HCT116 (cell line): Measurements from ENCODE around the gene SHMT1. TPM values are rescaled to one million over a fixed set of nuclear protein-coding genes. Genes with fewer than 3 reads are reported as not detected.
"Not testable (repeated sequence)": the region's sequence is repeated elsewhere in the genome, so short reads cannot be mapped to it uniquely, and the experiment has no call there.

Experiments used
- ATAC-seq: fragments of 200-7000 bp; cut with Tn5 transposase; 2 replicates; pipeline ENCODE4 v1.9.1; 2020; ENCODE audit warnings: mild to moderate bottlenecking, moderate library complexity
- BruUV-seq: library from RNA; stranded (reverse); fragments of 400-500 nt; replicated peaks from 2 replicates; lab custom pipeline; 2021; lab: Mats Ljungman, UMichigan
- CTCF ChIA-PET: fragments of 300-600 bp; sonication (Branson Sonifier 250); formaldehyde crosslinking; loops from one replicate; lab custom pipeline; 2021; ENCODE audit warnings: antibody characterized with exemption; lab: Charles Lee
- POLR2A ChIA-PET: fragments of 300-600, 350-600 bp; sonication (Branson Sonifier 250); formaldehyde crosslinking; loops from one replicate; lab custom pipeline; 2021; ENCODE audit warnings: antibody characterized with exemption; lab: Charles Lee
- RAD21 ChIA-PET, 2 experiments: fragments of 300-600 bp; sonication (Branson Sonifier 250); formaldehyde crosslinking; loops; one replicate each; lab custom pipeline; 2023; ENCODE audit warnings: low total read pairs in 2 of 2; ENCODE audit not compliant: uncharacterized antibody in 2 of 2, unreplicated experiment in 2 of 2, low non-redundant PET in 1 of 2; lab: Charles Lee
- DNase-seq: peaks from one replicate; pipeline ENCODE4 v3.0.0-alpha.2; 2010; ENCODE audit warnings: low read depth, low spot score
- H2AFZ ChIP-seq: fragments of 200-600 bp; shearing (Covaris generic), sonication (generic); 2 replicates; pipeline ENCODE4 v1.6.1; 2017; ENCODE audit warnings: low read depth, mixed run types, mixed read lengths, antibody characterized with exemption, low read length; ENCODE audit not compliant: poor library complexity, severe bottlenecking
- H3K27ac ChIP-seq: 2 replicates; pipeline ENCODE4 v1.5.1; 2012; ENCODE audit warnings: low read depth, low read length
- H3K27me3 ChIP-seq: fragments of 200-600 bp; sonication (generic); 2 replicates; pipeline ENCODE4 v1.6.1; 2016; ENCODE audit warnings: mixed run types, low read length, mixed read lengths; ENCODE audit not compliant: insufficient read depth
- H3K36me3 ChIP-seq, 2 experiments: fragments of 200-500 bp in 1 of 2; fragments of 200-600 bp in 1 of 2; sonication (Bioruptor generic) in 1 of 2; sonication (generic) in 1 of 2; 2 replicates each; pipeline versions ENCODE4 v1.5.1 to v1.6.1; 2014 to 2016; ENCODE audit warnings: low read length in 2 of 2, inconsistent platforms in 1 of 2, mixed read lengths in 1 of 2, mixed run types in 1 of 2; ENCODE audit not compliant: insufficient read depth in 2 of 2, control insufficient read depth in 1 of 2
- H3K4me1 ChIP-seq, 2 experiments: fragments of 200-600 bp in 1 of 2; sonication (generic) in 1 of 2; 2 replicates each; pipeline versions ENCODE4 v1.5.1 to v1.6.1; 2012 to 2017; ENCODE audit warnings: low read length in 2 of 2, inconsistent platforms in 1 of 2, mild to moderate bottlenecking in 1 of 2, mixed read lengths in 1 of 2, mixed run types in 1 of 2, moderate library complexity in 1 of 2; ENCODE audit not compliant: insufficient read depth in 2 of 2, control insufficient read depth in 1 of 2
- H3K4me2 ChIP-seq: fragments of 200-600 bp; sonication (generic); 2 replicates; pipeline ENCODE4 v1.6.1; 2017; ENCODE audit warnings: mixed run types, low read length, mixed read lengths
- H3K4me3 ChIP-seq, 2 experiments: fragments of 200-600 bp in 1 of 2; sonication (generic) in 1 of 2; replicated peaks in 1 of 2; 2 replicates each; pipeline ENCODE4 v1.5.1; 2011 to 2016; ENCODE audit warnings: low read length in 2 of 2, control low read depth in 1 of 2, low read depth in 1 of 2, mild to moderate bottlenecking in 1 of 2, mixed read lengths in 1 of 2, mixed run types in 1 of 2
- H3K79me2 ChIP-seq: fragments of 200-600 bp; sonication (generic); 2 replicates; pipeline ENCODE4 v1.6.1; 2017; ENCODE audit warnings: mild to moderate bottlenecking, mixed run types, low read length, moderate library complexity, mixed read lengths; ENCODE audit not compliant: insufficient read depth
- H3K9ac ChIP-seq: fragments of 200-600 bp; sonication (generic); 2 replicates; pipeline ENCODE4 v1.6.1; 2016; ENCODE audit warnings: low read length, mixed read lengths
- H3K9me2 ChIP-seq: fragments of 200-600 bp; sonication (generic), shearing (Covaris generic); 2 replicates; pipeline ENCODE4 v1.6.1; 2017; ENCODE audit warnings: mixed run types, mild to moderate bottlenecking, moderate library complexity; ENCODE audit not compliant: insufficient read depth
- H3K9me3 ChIP-seq, 2 experiments: fragments of 200-500 bp in 1 of 2; fragments of 200-600 bp in 1 of 2; sonication (Bioruptor generic) in 1 of 2; sonication (generic) in 1 of 2; 2 replicates each; pipeline ENCODE4 v1.6.1; 2014 to 2017; ENCODE audit warnings: low read length in 2 of 2, mixed read lengths in 2 of 2, inconsistent platforms in 1 of 2, low read depth in 1 of 2, mild to moderate bottlenecking in 1 of 2, mixed run types in 1 of 2, moderate library complexity in 1 of 2; ENCODE audit not compliant: control insufficient read depth in 1 of 2, insufficient read depth in 1 of 2
- H4K20me1 ChIP-seq: fragments of 200-600 bp; sonication (generic), shearing (Covaris generic); 2 replicates; pipeline ENCODE4 v1.6.1; 2017; ENCODE audit warnings: mixed run types, mild to moderate bottlenecking, moderate library complexity; ENCODE audit not compliant: insufficient read depth
- CEBPB ChIP-seq: IDR thresholded peaks from 2 replicates; pipeline ENCODE4 v1.6.1; 2012; ENCODE audit warnings: low read depth
- EZH2 ChIP-seq: fragments of 200-600 bp; sonication (generic); IDR thresholded peaks from 2 replicates; pipeline ENCODE4 v1.6.1; 2017; ENCODE audit warnings: antibody characterized with exemption, mixed run types
- POLR2A ChIP-seq: IDR thresholded peaks from 2 replicates; pipeline ENCODE4 v1.7.0; 2011; ENCODE audit warnings: borderline replicate concordance; ENCODE audit not compliant: insufficient read depth, insufficient read length; ENCODE audit errors: extremely low read depth
- POLR2AphosphoS5 ChIP-seq: IDR thresholded peaks from 2 replicates; pipeline ENCODE4 v1.6.1; 2011; ENCODE audit warnings: mild to moderate bottlenecking, low read depth, low read length, moderate library complexity
- RAD21 ChIP-seq: IDR thresholded peaks from 2 replicates; pipeline ENCODE4 v1.6.1; 2012; ENCODE audit warnings: low read depth, mild to moderate bottlenecking
- SIN3A ChIP-seq: IDR thresholded peaks from 2 replicates; pipeline ENCODE4 v1.6.1; 2012; ENCODE audit warnings: low read depth
- ZFX ChIP-seq: fragments of 450-650 bp; IDR thresholded peaks from 2 replicates; pipeline ENCODE4 v1.6.1; 2017
- ZNF274 ChIP-seq: fragments of 200-500 bp; sonication (Bioruptor generic); IDR thresholded peaks from 2 replicates; pipeline ENCODE4 v1.6.1; 2014; ENCODE audit warnings: mild to moderate bottlenecking, low read depth, low read length, inconsistent platforms
- intact Hi-C: fragments of 100-400 bp; cut with micrococcal nuclease; formaldehyde crosslinking; loops from 2 replicates; pipeline ENCODE4 v1.10.0; 2022
- total RNA-seq: library from RNA; stranded (reverse); gene quantifications from one replicate; pipeline ENCODE4 v1.2.1, GENCODE V29; 2021; ENCODE audit not compliant: unreplicated experiment
- TF ChIP-seq, protein P1 (sequence below): IDR thresholded peaks from 2 replicates; pipeline ENCODE4 v1.6.1; 2012; ENCODE audit warnings: low read depth
- TF ChIP-seq, protein P2 (sequence below): IDR thresholded peaks from 2 replicates; pipeline ENCODE4 v1.6.1; 2011; ENCODE audit warnings: mild to moderate bottlenecking, low read length, moderate library complexity; ENCODE audit not compliant: insufficient replicate concordance; ENCODE audit errors: extremely low read depth
- TF ChIP-seq, protein P3 (sequence below): IDR thresholded peaks from 2 replicates; pipeline ENCODE4 v1.6.1; 2012
- TF ChIP-seq, protein P4 (sequence below): IDR thresholded peaks from 2 replicates; pipeline ENCODE4 v1.6.1; 2012

SHMT1 gene
- total RNA-seq, 1 experiment from 2014 or later = 46.5 TPM

DNA sequence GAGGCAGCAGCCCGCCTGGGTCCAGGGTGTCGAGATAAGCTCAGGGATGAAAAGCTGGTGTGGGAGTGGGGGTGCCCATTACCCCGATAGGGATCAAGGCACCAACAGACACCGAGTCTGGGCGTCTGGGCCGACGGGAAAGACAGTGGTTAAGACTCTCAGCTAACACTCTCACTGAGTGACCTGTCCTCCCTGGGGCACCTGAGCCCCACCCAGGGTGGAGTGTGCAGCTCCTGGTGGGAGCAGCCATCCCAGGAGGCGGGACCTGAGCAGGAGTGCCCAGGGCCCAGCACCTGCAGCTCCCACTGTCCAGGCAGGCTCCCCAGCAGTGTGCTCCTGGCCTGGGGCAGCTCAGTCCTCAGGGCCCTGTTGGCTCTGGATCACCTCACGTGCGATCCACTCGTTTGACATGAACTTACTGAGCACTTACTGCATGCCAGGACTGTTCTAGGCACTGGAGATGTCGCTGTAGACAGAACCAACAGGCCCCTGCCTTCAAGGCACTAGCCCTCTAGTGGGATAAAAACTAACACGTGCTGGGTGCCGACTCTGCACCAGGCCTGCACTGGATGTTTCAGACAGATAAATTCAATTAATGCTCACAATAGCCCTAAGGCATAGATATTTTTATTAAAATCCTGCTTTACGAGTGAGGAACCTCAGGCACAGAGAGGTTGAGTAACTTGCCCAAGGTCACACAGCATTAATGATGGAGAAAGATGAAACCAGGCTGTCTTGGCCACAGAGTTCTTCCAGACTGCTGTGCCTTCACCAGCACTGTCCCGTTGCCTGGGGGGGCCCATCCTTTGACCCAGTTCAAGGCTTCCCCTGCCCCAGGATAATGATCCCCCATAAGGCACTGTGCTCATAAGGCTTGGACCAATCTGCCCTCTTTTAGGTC, 16.1 kb upstream of the SHMT1 start:
- no peaks in the 10 kb centered on the region for H3K27me3 ChIP-seq
- H3K4me1 ChIP-seq = no peaks in the 10 kb centered on the region
- ChIA-PET RAD21 (no interaction called here), POLR2A (no interaction called here), CTCF (no interaction called here)
- no peaks in the 10 kb centered on the region for H3K9me3 ChIP-seq
- TF ChIP-seq POLR2AphosphoS5 (no peak), EZH2 (no peak), ZNF274 (no peak), POLR2A (no peak), ZFX (no peak), RAD21 (no peak), SIN3A (no peak), CEBPB (no peak)
- TF ChIP-seq, protein P1, sequence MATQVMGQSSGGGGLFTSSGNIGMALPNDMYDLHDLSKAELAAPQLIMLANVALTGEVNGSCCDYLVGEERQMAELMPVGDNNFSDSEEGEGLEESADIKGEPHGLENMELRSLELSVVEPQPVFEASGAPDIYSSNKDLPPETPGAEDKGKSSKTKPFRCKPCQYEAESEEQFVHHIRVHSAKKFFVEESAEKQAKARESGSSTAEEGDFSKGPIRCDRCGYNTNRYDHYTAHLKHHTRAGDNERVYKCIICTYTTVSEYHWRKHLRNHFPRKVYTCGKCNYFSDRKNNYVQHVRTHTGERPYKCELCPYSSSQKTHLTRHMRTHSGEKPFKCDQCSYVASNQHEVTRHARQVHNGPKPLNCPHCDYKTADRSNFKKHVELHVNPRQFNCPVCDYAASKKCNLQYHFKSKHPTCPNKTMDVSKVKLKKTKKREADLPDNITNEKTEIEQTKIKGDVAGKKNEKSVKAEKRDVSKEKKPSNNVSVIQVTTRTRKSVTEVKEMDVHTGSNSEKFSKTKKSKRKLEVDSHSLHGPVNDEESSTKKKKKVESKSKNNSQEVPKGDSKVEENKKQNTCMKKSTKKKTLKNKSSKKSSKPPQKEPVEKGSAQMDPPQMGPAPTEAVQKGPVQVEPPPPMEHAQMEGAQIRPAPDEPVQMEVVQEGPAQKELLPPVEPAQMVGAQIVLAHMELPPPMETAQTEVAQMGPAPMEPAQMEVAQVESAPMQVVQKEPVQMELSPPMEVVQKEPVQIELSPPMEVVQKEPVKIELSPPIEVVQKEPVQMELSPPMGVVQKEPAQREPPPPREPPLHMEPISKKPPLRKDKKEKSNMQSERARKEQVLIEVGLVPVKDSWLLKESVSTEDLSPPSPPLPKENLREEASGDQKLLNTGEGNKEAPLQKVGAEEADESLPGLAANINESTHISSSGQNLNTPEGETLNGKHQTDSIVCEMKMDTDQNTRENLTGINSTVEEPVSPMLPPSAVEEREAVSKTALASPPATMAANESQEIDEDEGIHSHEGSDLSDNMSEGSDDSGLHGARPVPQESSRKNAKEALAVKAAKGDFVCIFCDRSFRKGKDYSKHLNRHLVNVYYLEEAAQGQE = no peak
- TF ChIP-seq, protein P2, sequence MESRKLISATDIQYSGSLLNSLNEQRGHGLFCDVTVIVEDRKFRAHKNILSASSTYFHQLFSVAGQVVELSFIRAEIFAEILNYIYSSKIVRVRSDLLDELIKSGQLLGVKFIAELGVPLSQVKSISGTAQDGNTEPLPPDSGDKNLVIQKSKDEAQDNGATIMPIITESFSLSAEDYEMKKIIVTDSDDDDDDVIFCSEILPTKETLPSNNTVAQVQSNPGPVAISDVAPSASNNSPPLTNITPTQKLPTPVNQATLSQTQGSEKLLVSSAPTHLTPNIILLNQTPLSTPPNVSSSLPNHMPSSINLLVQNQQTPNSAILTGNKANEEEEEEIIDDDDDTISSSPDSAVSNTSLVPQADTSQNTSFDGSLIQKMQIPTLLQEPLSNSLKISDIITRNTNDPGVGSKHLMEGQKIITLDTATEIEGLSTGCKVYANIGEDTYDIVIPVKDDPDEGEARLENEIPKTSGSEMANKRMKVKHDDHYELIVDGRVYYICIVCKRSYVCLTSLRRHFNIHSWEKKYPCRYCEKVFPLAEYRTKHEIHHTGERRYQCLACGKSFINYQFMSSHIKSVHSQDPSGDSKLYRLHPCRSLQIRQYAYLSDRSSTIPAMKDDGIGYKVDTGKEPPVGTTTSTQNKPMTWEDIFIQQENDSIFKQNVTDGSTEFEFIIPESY = no peak
- TF ChIP-seq, protein P3, sequence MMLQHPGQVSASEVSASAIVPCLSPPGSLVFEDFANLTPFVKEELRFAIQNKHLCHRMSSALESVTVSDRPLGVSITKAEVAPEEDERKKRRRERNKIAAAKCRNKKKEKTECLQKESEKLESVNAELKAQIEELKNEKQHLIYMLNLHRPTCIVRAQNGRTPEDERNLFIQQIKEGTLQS = no peak
- TF ChIP-seq, protein P4, sequence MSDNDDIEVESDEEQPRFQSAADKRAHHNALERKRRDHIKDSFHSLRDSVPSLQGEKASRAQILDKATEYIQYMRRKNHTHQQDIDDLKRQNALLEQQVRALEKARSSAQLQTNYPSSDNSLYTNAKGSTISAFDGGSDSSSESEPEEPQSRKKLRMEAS = no peak
- H3K9ac ChIP-seq = no peak overlapping the region
- no peak overlapping the region for H3K4me2 ChIP-seq
- no peaks in the 10 kb centered on the region for H3K36me3 ChIP-seq
- no peak overlapping the region for H3K27ac ChIP-seq
- no TSS peak for BruUV-seq
- DNase-seq = no peak
- peak; percentile 16; the same call in 1 of the 2 replicates for ATAC-seq
- H3K9me2 ChIP-seq = no peaks in the 10 kb centered on the region
- H3K4me3 ChIP-seq = no peak overlapping the region
- no peaks in the 10 kb centered on the region for H4K20me1 ChIP-seq
- no peak overlapping the region for H2AFZ ChIP-seq
- intact Hi-C loops = no loop called here
- H3K79me2 ChIP-seq = no peaks in the 10 kb centered on the region

DNA sequence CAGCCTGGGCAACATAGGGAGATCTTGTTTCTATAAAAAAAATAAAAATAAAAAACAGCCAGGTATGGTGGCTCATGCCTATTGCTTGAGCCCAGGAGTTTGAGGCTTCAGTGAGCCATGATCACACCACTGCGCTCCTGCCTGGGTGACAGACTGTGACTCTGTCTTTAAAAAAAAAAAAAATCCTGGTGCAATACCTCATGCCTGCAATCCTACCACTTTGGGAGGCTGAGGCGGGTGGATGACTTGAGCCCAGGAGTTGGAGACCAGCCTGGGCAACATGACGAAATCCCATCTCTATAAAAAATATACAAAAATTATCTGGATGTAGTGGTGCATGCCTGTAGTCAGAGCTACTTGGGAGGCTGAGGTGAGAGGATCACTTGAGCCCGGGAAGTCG, 15.3 kb upstream of the SHMT1 start:
- H3K9me2 ChIP-seq, H3K9ac ChIP-seq, RAD21 ChIA-PET, intact Hi-C loops, H3K4me3 ChIP-seq, H3K4me2 ChIP-seq, H2AFZ ChIP-seq, H3K9me3 ChIP-seq, DNase-seq, H3K79me2 ChIP-seq, ATAC-seq, CTCF ChIA-PET, H3K4me1 ChIP-seq, POLR2A ChIA-PET, H4K20me1 ChIP-seq, H3K27me3 ChIP-seq, BruUV-seq, H3K27ac ChIP-seq, H3K36me3 ChIP-seq: not testable (repeated sequence)
